Liver (tissue), 9 donors: ENCODE measurements around the gene NEUROG2. TPM values are rescaled to one million over a fixed set of nuclear protein-coding genes. Genes with fewer than 3 reads are reported as not detected.

Experiments used
- DNase-seq: peaks from one replicate; pipeline ENCODE4 v3.0.0-alpha.2; 2017; ENCODE audit warnings: low spot score
- H3K27ac ChIP-seq, 2 donors: one replicate each; pipeline ENCODE4 v1.7.0; 2013; ENCODE audit warnings: inconsistent platforms in 2 of 2, low read length in 2 of 2, control low read depth in 1 of 2, low read depth in 1 of 2, mild to moderate bottlenecking in 1 of 2
- H3K27me3 ChIP-seq, 4 donors: one replicate each; pipeline versions ENCODE4 v1.6.1 to v1.7.0; 2013; ENCODE audit warnings: low read length in 3 of 4, inconsistent platforms in 1 of 4, mild to moderate bottlenecking in 1 of 4, moderate library complexity in 1 of 4; ENCODE audit not compliant: control insufficient read depth in 4 of 4, insufficient read depth in 4 of 4
- H3K36me3 ChIP-seq, 4 donors: one replicate each; pipeline versions ENCODE4 v1.6.1 to v1.7.0; 2013; ENCODE audit warnings: low read length in 3 of 4, mild to moderate bottlenecking in 3 of 4, low read depth in 1 of 4, moderate library complexity in 1 of 4; ENCODE audit not compliant: control insufficient read depth in 4 of 4, insufficient read depth in 3 of 4
- H3K4me1 ChIP-seq, 4 donors: one replicate each; pipeline versions ENCODE4 v1.6.1 to v1.7.0; 2013; ENCODE audit warnings: low read length in 3 of 4, mild to moderate bottlenecking in 3 of 4, moderate library complexity in 1 of 4; ENCODE audit not compliant: control insufficient read depth in 4 of 4, insufficient read depth in 4 of 4
- H3K4me3 ChIP-seq, 3 donors: one replicate each; pipeline versions ENCODE4 v1.6.1 to v1.7.0; 2013; ENCODE audit warnings: low read length in 3 of 3, control low read depth in 1 of 3, low read depth in 1 of 3, mild to moderate bottlenecking in 1 of 3
- H3K9ac ChIP-seq, 2 donors: one replicate each; pipeline ENCODE4 v1.7.0; 2013; ENCODE audit warnings: low read length in 2 of 2, mild to moderate bottlenecking in 2 of 2, moderate library complexity in 2 of 2, control low read depth in 1 of 2, low read depth in 1 of 2
- H3K9me3 ChIP-seq, 4 donors: one replicate each; pipeline versions ENCODE4 v1.6.1 to v1.7.0; 2013; ENCODE audit warnings: low read length in 3 of 4; ENCODE audit not compliant: control insufficient read depth in 4 of 4
- ATF3 ChIP-seq: IDR thresholded peaks from 2 replicates; pipeline ENCODE4 v1.6.1; 2016; ENCODE audit warnings: antibody characterized with exemption
- CTCF ChIP-seq: fragments of 150-350 bp; IDR thresholded peaks from 2 replicates; pipeline ENCODE4 v1.5.1; 2017; ENCODE audit warnings: improper control_type of control experiment, low read depth, low read length; ENCODE audit not compliant: missing input control
- EGR1 ChIP-seq, 2 donors: IDR thresholded peaks; 2 replicates each; pipeline ENCODE4 v1.6.1; 2016 to 2018; ENCODE audit warnings: antibody characterized with exemption in 2 of 2, low read depth in 2 of 2
- FOXA2 ChIP-seq: IDR thresholded peaks from 2 replicates; pipeline ENCODE4 v1.6.1; 2016; ENCODE audit warnings: antibody characterized with exemption
- GABPA ChIP-seq, 2 donors: IDR thresholded peaks in 1 of 2; conservative IDR thresholded peaks in 1 of 2; 2 replicates each; pipeline ENCODE4 v1.6.1; 2016; ENCODE audit warnings: antibody characterized with exemption in 2 of 2, mild to moderate bottlenecking in 1 of 2, moderate library complexity in 1 of 2
- HNF4A ChIP-seq, 2 donors: conservative IDR thresholded peaks; 2 replicates each; pipeline ENCODE4 v1.6.1; 2016; ENCODE audit warnings: antibody characterized with exemption in 2 of 2, mild to moderate bottlenecking in 2 of 2
- JUND ChIP-seq, 2 donors: IDR thresholded peaks; 2 replicates each; pipeline ENCODE4 v1.6.1; 2016; ENCODE audit warnings: antibody characterized with exemption in 2 of 2
- MAX ChIP-seq: IDR thresholded peaks from 2 replicates; pipeline ENCODE4 v1.6.1; 2016; ENCODE audit warnings: antibody characterized with exemption
- RAD21 ChIP-seq, 2 donors: IDR thresholded peaks; 2 replicates each; pipeline ENCODE4 v1.6.1; 2016; ENCODE audit warnings: antibody characterized with exemption in 2 of 2, mild to moderate bottlenecking in 2 of 2
- RXRA ChIP-seq, 2 donors: IDR thresholded peaks; 2 replicates each; pipeline ENCODE4 v1.6.1; 2017 to 2018; ENCODE audit warnings: antibody characterized with exemption in 2 of 2, mild to moderate bottlenecking in 1 of 2
- SP1 ChIP-seq: IDR thresholded peaks from 2 replicates; pipeline ENCODE4 v1.6.1; 2018; ENCODE audit warnings: antibody characterized with exemption, mild to moderate bottlenecking
- TAF1 ChIP-seq: conservative IDR thresholded peaks from 2 replicates; pipeline ENCODE4 v1.6.1; 2016; ENCODE audit warnings: antibody characterized with exemption, mild to moderate bottlenecking
- YY1 ChIP-seq: IDR thresholded peaks from 2 replicates; pipeline ENCODE4 v1.6.1; 2016; ENCODE audit warnings: antibody characterized with exemption, mild to moderate bottlenecking
- ZBTB33 ChIP-seq: IDR thresholded peaks from 2 replicates; pipeline ENCODE4 v1.6.1; 2016; ENCODE audit warnings: antibody characterized with exemption
- WGBS: extraction: QIAGEN DNeasy Blood & Tissue Kit; methylation state at CpG from one replicate; pipeline ENCODE4 v1.1.7; 2013; 5-methylcytosine and 5-hydroxymethylcytosine counted together
- polyA plus RNA-seq, 2 donors: library from polyadenylated mRNA; stranded (reverse) in 1 of 2; unstranded in 1 of 2; fragments of 200-250 nt in 1 of 2; fragments of >200 nt in 1 of 2; fragmentation: Nextera tagmentation in 1 of 2; extraction: Ambion mirVana in 1 of 2; gene quantifications; one replicate each; pipeline versions ENCODE4 v1.2.1 to v1.2.3, GENCODE V29; 2013 to 2015
- total RNA-seq, 2 donors: library from RNA; depleted of rRNA; stranded (reverse); fragments of >200 nt; gene quantifications; one replicate each; pipeline ENCODE4 v1.2.3, GENCODE V29; 2014
- TF ChIP-seq, protein P1 (sequence below): IDR thresholded peaks from 2 replicates; pipeline ENCODE4 v1.6.1; 2016; ENCODE audit warnings: antibody characterized with exemption, mild to moderate bottlenecking
- donor health status: healthy.
- donor health status: healthy.
- donor health status: healthy.
- donor health status: healthy.
- donor health status: healthy.

The NEUROG2 gene
- total and polyA plus RNA-seq, 4 donors: not detected

DNA sequence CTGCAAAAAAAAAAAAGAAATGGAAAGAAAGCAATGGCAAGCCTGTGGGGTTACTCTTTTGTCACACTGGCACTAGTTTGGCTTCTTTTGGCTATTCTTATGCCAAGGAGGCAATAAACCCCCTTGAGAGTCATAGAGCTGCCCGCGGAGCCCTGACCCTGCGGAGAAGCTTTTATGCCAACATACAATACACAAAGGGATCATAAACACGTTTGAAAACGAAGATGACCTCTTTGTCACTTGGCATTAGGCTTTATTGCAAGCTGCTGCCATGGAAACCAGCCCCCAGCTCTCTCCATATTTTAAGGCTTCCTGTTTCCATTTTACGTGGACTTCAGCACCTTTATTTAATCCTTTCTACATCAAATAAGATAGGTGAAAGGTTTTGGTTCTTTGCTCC, 7.6 kb downstream of the NEUROG2 start (continued):
- no peak for TF ChIP-seq ATF3

DNA sequence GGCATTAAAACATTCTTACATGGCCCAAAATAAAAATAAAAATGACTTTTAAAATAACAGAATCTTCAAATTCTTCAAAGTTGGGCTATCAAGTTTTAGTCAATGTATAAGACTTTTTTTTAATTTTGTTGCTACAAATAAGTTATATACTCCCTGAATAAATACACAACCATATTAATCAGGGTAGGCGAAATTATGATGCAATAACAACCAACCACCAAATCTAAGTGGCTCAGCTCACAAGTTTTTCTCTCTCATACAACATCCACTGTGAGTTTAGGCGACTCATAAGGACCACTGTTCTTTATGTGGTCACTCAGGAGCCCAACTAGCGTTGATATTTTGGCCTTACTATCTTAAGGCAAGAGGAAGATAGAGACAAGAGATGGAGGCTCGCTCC, 11.2 kb downstream of the NEUROG2 start:
- no peak overlapping the region for H3K27ac ChIP-seq
- peaks cover 2 to 7% (median 5%) of the 10 kb centered on the region in 4 donors for H3K4me1 ChIP-seq
- TF ChIP-seq ZBTB33 (no peak), TAF1 (no peak), CTCF (no peak), MAX (no peak)
- no peaks in the 10 kb centered on the region for H3K36me3 ChIP-seq
- no peak overlapping the region for H3K4me3 ChIP-seq
- no peak overlapping the region for H3K9ac ChIP-seq
- 73% methylated on average over 4 of the region's 4 CpGs for WGBS
- no peak for DNase-seq
- H3K9me3 ChIP-seq: no peaks in the 10 kb centered on the region
- H3K27me3 ChIP-seq: peaks cover 0 to 9% (median 5%) of the 10 kb centered on the region in 4 donors

GRCh38 chr4:112502871-112503270, 13.1 kb downstream of the NEUROG2 start:
- WGBS: 76% methylated on average over 5 of the region's 5 CpGs
- DNase-seq: no peak
- Histone ChIP-seq H3K27ac (no peak overlapping the region), H3K4me1 (no peaks in the 10 kb centered on the region), H3K4me3 (no peak overlapping the region), H3K27me3 (peaks cover 0 to 6% (median 2%) of the 10 kb centered on the region in 4 donors), H3K9ac (no peak overlapping the region), H3K9me3 (no peaks in the 10 kb centered on the region), H3K36me3 (no peaks in the 10 kb centered on the region)
- TF ChIP-seq RAD21 (IDR thresholded peaks at IDR 0.05): no peak
- TF ChIP-seq FOXA2: no peak
- TF ChIP-seq JUND (IDR thresholded peaks at IDR 0.05): no peak
- TF ChIP-seq HNF4A (conservative IDR thresholded peaks at IDR 0.05): no peak
- no peak for TF ChIP-seq ZBTB33
- no peak for TF ChIP-seq YY1
- TF ChIP-seq SP1: no peak
- TF ChIP-seq TAF1: no peak
- no peak for TF ChIP-seq EGR1 (IDR thresholded peaks at IDR 0.05; ENCODE audit: low read depth in 2 of 2)
- TF ChIP-seq CTCF: no peak
- TF ChIP-seq GABPA (IDR thresholded peaks at IDR 0.05 in 1 of 2, conservative IDR thresholded peaks at IDR 0.05 in 1 of 2): no peak
- TF ChIP-seq RXRA (IDR thresholded peaks at IDR 0.05): no peak
- TF ChIP-seq, protein P1, sequence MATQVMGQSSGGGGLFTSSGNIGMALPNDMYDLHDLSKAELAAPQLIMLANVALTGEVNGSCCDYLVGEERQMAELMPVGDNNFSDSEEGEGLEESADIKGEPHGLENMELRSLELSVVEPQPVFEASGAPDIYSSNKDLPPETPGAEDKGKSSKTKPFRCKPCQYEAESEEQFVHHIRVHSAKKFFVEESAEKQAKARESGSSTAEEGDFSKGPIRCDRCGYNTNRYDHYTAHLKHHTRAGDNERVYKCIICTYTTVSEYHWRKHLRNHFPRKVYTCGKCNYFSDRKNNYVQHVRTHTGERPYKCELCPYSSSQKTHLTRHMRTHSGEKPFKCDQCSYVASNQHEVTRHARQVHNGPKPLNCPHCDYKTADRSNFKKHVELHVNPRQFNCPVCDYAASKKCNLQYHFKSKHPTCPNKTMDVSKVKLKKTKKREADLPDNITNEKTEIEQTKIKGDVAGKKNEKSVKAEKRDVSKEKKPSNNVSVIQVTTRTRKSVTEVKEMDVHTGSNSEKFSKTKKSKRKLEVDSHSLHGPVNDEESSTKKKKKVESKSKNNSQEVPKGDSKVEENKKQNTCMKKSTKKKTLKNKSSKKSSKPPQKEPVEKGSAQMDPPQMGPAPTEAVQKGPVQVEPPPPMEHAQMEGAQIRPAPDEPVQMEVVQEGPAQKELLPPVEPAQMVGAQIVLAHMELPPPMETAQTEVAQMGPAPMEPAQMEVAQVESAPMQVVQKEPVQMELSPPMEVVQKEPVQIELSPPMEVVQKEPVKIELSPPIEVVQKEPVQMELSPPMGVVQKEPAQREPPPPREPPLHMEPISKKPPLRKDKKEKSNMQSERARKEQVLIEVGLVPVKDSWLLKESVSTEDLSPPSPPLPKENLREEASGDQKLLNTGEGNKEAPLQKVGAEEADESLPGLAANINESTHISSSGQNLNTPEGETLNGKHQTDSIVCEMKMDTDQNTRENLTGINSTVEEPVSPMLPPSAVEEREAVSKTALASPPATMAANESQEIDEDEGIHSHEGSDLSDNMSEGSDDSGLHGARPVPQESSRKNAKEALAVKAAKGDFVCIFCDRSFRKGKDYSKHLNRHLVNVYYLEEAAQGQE: no peak
